ENCODE data around the gene MMP1. TPM values are rescaled to one million over a fixed set of nuclear protein-coding genes. Genes with fewer than 3 reads are reported as not detected.
A peak's percentile ranks its signal among the peaks of the same experiment; 100 is the strongest.

Gene MMP1
- total and polyA plus RNA-seq, 12 donors: 0.26 to 2.8 (median 0.32) TPM; not detected in 7

DNA sequence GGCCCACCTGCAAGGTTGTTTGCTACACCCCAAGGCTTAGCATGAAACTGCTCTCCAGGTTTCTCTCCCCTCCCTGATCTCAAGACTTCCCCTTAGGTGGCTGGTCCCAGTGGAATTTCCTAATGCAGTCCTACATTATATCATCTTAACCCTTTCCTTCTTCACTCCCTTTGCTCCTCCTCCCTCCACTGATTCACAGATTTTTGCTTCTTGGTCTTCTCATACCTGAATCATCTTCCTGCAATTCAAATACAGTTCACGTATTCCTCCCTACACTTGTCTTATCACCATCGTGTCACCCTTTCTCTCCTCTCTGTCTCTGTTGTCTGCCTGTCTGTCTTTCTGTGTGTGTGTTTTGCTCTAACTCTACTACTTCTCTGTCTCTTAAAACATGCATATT lies 34.5 kb downstream of the MMP1 start:
- TF ChIP-seq, protein P1, sequence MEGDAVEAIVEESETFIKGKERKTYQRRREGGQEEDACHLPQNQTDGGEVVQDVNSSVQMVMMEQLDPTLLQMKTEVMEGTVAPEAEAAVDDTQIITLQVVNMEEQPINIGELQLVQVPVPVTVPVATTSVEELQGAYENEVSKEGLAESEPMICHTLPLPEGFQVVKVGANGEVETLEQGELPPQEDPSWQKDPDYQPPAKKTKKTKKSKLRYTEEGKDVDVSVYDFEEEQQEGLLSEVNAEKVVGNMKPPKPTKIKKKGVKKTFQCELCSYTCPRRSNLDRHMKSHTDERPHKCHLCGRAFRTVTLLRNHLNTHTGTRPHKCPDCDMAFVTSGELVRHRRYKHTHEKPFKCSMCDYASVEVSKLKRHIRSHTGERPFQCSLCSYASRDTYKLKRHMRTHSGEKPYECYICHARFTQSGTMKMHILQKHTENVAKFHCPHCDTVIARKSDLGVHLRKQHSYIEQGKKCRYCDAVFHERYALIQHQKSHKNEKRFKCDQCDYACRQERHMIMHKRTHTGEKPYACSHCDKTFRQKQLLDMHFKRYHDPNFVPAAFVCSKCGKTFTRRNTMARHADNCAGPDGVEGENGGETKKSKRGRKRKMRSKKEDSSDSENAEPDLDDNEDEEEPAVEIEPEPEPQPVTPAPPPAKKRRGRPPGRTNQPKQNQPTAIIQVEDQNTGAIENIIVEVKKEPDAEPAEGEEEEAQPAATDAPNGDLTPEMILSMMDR (IDR thresholded peaks at IDR 0.05): no peak
- H3K9me3 ChIP-seq: no peaks in the 10 kb centered on the region
- intact Hi-C loops (cut with DNase I): no loop called here
- 56 to 57% methylated on average over 2 of the region's 2 CpGs for WGBS, 2 donors
- no peak overlapping the region for H3K4me3 ChIP-seq
- DNase-seq (no peak), ATAC-seq (no peak)
- peaks cover 0 to 67% (median 0%) of the 10 kb centered on the region in 7 donors for H3K27me3 ChIP-seq
- H3K4me1 ChIP-seq: peaks cover 0 to 23% (median 0%) of the 10 kb centered on the region in 9 donors
- H3K27ac ChIP-seq: no peak overlapping the region
- H3K36me3 ChIP-seq: no peaks in the 10 kb centered on the region

DNA sequence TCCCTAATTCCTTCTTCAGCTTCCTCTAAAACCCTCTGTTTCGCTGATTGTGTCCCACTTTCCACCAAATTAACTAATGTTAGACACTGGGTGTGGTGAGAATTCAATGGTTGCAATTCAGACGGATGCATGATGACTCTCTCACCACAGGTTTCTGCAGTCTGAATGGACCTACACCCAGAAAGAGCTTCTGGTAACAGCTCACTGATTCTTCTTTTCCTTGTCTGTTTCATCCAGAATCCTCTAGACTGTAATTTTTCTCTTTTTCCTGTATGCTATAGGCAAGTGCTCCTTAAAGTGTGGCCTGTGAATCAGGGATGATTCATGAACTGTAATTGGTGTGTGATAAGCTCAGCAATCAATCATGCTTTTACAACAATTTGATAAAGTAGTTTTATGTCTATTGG lies 35.6 kb downstream of the MMP1 start:
- H3K36me3 ChIP-seq: no peaks in the 10 kb centered on the region
- 61 to 65% methylated on average over 2 of the region's 2 CpGs for WGBS, 2 donors
- no peak overlapping the region for H3K4me3 ChIP-seq
- peaks cover 0 to 32% (median 0%) of the 10 kb centered on the region in 9 donors for H3K4me1 ChIP-seq
- intact Hi-C loops (cut with DNase I): no loop called here
- no peak for ATAC-seq
- H3K27me3 ChIP-seq: peaks cover 0 to 59% (median 0%) of the 10 kb centered on the region in 7 donors
- TF ChIP-seq, protein P1 (IDR thresholded peaks at IDR 0.05): no peak
- no peaks in the 10 kb centered on the region for H3K9me3 ChIP-seq
- no peak overlapping the region for H3K27ac ChIP-seq
- no peak for DNase-seq

DNA sequence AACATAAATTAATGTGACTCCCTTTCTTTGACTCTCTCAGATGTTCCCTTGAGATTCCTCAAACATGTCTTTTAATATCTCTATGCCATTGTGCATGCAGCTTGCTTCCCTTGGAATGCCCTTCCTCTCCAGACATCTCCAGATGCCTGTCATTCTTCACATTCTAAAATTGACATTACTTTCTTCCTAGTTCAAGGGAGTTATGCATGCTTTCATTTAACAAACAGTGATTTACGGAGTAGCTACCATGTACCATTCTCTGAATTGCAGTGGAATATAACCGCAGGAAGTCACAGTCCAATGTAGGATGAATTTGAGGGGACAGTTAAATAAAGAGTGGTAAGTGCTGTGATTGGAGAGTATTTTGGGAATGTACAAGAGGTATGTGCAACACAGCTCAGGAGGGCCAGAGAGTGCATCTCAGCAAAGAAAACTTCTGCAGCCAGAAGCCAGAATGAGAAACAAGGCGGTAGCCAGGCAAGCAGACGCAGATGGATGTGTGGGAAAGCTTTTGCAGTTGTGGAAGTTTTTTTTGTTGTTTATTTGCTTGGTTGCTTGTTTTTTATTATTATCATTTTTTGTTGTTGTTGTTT lies 36.2 kb downstream of the MMP1 start:
- TF ChIP-seq, protein P1 (IDR thresholded peaks at IDR 0.05): no peak
- no peak for DNase-seq
- Histone ChIP-seq H3K4me3 (no peak overlapping the region), H3K27me3 (peaks cover 0 to 59% (median 0%) of the 10 kb centered on the region in 7 donors), H3K9me3 (no peaks in the 10 kb centered on the region), H3K27ac (no peak overlapping the region), H3K4me1 (peaks cover 0 to 32% (median 0%) of the 10 kb centered on the region in 9 donors), H3K36me3 (no peaks in the 10 kb centered on the region)
- intact Hi-C loops (cut with DNase I): no loop called here
- no peak for ATAC-seq
- 51 to 58% methylated on average over 4 of the region's 4 CpGs for WGBS, 2 donors

DNA sequence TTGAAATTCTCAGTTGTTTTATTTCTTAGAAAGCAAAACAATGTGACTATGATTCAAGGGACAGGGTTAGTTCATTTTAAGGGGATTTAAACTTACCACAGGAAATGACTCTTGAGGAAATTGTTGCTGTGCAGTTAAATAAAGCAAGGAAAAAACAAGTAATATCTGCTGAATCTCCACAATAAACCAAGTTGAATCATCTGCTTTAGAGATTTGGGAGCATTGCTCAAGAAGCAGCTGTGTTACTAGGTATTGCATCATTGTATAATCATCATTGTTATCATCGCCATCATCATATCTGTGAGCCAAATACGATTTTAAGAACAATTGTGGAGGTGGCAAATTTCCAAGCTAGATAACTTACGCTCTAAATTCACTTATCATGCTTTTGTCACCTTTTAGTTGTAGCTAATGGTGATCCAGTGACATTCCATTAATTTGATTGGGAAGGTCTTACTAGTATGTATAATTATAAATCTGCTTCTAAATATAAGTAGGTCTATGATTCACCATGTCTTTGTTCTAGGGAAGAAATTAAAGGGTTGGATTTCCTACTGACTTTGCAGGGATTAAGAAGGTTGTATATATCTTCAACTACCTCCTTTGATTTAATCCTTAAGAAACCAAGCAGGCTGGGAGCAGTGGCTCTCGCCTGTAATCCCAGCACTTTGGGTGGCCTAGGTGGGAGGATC lies 37.5 kb downstream of the MMP1 start:
- ATAC-seq (peak in 6 of 8 donors; percentile 55 to 86 (median 70)), DNase-seq (no peak)
- H3K27me3 ChIP-seq: peaks cover 0 to 60% (median 0%) of the 10 kb centered on the region in 7 donors
- H3K9me3 ChIP-seq: no peaks in the 10 kb centered on the region
- H3K27ac ChIP-seq: no peak overlapping the region
- peaks cover 0 to 32% (median 0%) of the 10 kb centered on the region in 9 donors for H3K4me1 ChIP-seq
- H3K36me3 ChIP-seq: no peaks in the 10 kb centered on the region
- no peak overlapping the region for H3K4me3 ChIP-seq
- intact Hi-C loops (cut with DNase I): no loop called here
- WGBS, 2 donors: 40 to 46% methylated on average over 4 of the region's 4 CpGs
- TF ChIP-seq, protein P1 (IDR thresholded peaks at IDR 0.05): no peak

Measured in heart right ventricle (tissue), 16 donors.